Panc1 (cell line): ENCODE measurements around the gene TMEM43. TPM values are rescaled to one million over a fixed set of nuclear protein-coding genes. Genes with fewer than 3 reads are reported as not detected.

ENCODE experiments used
- ATAC-seq: fragments of 200-7000 bp; cut with Tn5 transposase; 2 replicates; pipeline ENCODE4 v1.9.1; 2020; ENCODE audit warnings: mild to moderate bottlenecking, moderate library complexity
- BruUV-seq: library from RNA; stranded (reverse); fragments of 400-500 nt; replicated peaks from 2 replicates; lab custom pipeline; 2021; lab: Mats Ljungman, UMichigan
- CTCF ChIA-PET: fragments of 300-600 bp; sonication (Branson Sonifier 250); formaldehyde crosslinking; loops from one replicate; lab custom pipeline; 2022; ENCODE audit warnings: antibody characterized with exemption; lab: Charles Lee
- POLR2A ChIA-PET: fragments of 300-600 bp; sonication (Branson Sonifier 250); formaldehyde crosslinking; loops from one replicate; lab custom pipeline; 2022; ENCODE audit warnings: antibody characterized with exemption; lab: Charles Lee
- DNase-seq: peaks from one replicate; pipeline ENCODE4 v3.0.0-alpha.2; 2010; ENCODE audit warnings: low read depth, low spot score
- H3K27ac ChIP-seq: 2 replicates; pipeline ENCODE4 v1.5.1; 2011; ENCODE audit warnings: mild to moderate bottlenecking, low read length, inconsistent platforms
- H3K27me3 ChIP-seq: fragments of 200-500 bp; sonication (Bioruptor generic); 2 replicates; pipeline ENCODE4 v1.6.0; 2014; ENCODE audit warnings: low read length, inconsistent platforms; ENCODE audit not compliant: control insufficient read depth, insufficient read depth
- H3K36me3 ChIP-seq: fragments of 200-500 bp; sonication (Bioruptor generic); 2 replicates; pipeline ENCODE4 v1.5.1; 2014; ENCODE audit warnings: inconsistent platforms, mild to moderate bottlenecking, low read length, moderate library complexity; ENCODE audit not compliant: control insufficient read depth, insufficient read depth
- H3K4me1 ChIP-seq: 2 replicates; pipeline ENCODE4 v1.5.1; 2011; ENCODE audit warnings: inconsistent platforms, mild to moderate bottlenecking, low read length, moderate library complexity; ENCODE audit not compliant: control insufficient read depth, insufficient read depth
- H3K4me3 ChIP-seq, 2 experiments: 2 replicates each; pipeline ENCODE4 v1.5.1; 2011 to 2012; ENCODE audit warnings: low read depth in 2 of 2, low read length in 2 of 2, mild to moderate bottlenecking in 2 of 2, inconsistent platforms in 1 of 2, moderate library complexity in 1 of 2
- H3K9me3 ChIP-seq: fragments of 200-500 bp; sonication (Bioruptor generic); 2 replicates; pipeline ENCODE4 v1.5.1; 2014; ENCODE audit warnings: low read depth, mild to moderate bottlenecking, inconsistent platforms, low read length, moderate library complexity; ENCODE audit not compliant: control insufficient read depth, insufficient read depth
- CTCF ChIP-seq: fragments of 450-650 bp; IDR thresholded peaks from 2 replicates; pipeline ENCODE4 v1.5.1; 2017; ENCODE audit warnings: mild to moderate bottlenecking
- POLR2AphosphoS5 ChIP-seq: IDR thresholded peaks from 2 replicates; pipeline ENCODE4 v1.6.1; 2012; ENCODE audit warnings: mild to moderate bottlenecking, low read depth, low read length, moderate library complexity
- REST ChIP-seq, 2 experiments: IDR thresholded peaks; 2 replicates each; pipeline ENCODE4 v1.6.1; 2011 to 2012; ENCODE audit warnings: low read depth in 2 of 2, control low read depth in 1 of 2, low read length in 1 of 2, mild to moderate bottlenecking in 1 of 2, moderate library complexity in 1 of 2; ENCODE audit not compliant: insufficient read depth in 1 of 2
- SIN3A ChIP-seq: IDR thresholded peaks from 2 replicates; pipeline ENCODE4 v1.6.1; 2012; ENCODE audit warnings: low read depth, mild to moderate bottlenecking, low read length, moderate library complexity, borderline replicate concordance; ENCODE audit not compliant: insufficient read depth
- TCF7L2 ChIP-seq: IDR thresholded peaks from 2 replicates; pipeline ENCODE4 v1.6.1; 2011; ENCODE audit warnings: mild to moderate bottlenecking, low read depth, low read length, inconsistent platforms
- in situ Hi-C: cut with HindIII; loops from 2 replicates; pipeline ENCODE4 v1.10.0; 2016; ENCODE audit warnings: low sequenced_read_pairs, low pct_unique_long_range_greater_than_20kb
- intact Hi-C: fragments of 100-400 bp; cut with micrococcal nuclease; formaldehyde crosslinking; loops from one replicate; pipeline ENCODE4 v1.10.0; 2022; ENCODE audit not compliant: unreplicated experiment
- total RNA-seq: library from RNA; stranded (reverse); gene quantifications from one replicate; pipeline ENCODE4 v1.2.1, GENCODE V29; 2021; ENCODE audit not compliant: unreplicated experiment

Gene TMEM43
- total RNA-seq, 1 experiment from 2014 or later = 51.2 TPM

DNA sequence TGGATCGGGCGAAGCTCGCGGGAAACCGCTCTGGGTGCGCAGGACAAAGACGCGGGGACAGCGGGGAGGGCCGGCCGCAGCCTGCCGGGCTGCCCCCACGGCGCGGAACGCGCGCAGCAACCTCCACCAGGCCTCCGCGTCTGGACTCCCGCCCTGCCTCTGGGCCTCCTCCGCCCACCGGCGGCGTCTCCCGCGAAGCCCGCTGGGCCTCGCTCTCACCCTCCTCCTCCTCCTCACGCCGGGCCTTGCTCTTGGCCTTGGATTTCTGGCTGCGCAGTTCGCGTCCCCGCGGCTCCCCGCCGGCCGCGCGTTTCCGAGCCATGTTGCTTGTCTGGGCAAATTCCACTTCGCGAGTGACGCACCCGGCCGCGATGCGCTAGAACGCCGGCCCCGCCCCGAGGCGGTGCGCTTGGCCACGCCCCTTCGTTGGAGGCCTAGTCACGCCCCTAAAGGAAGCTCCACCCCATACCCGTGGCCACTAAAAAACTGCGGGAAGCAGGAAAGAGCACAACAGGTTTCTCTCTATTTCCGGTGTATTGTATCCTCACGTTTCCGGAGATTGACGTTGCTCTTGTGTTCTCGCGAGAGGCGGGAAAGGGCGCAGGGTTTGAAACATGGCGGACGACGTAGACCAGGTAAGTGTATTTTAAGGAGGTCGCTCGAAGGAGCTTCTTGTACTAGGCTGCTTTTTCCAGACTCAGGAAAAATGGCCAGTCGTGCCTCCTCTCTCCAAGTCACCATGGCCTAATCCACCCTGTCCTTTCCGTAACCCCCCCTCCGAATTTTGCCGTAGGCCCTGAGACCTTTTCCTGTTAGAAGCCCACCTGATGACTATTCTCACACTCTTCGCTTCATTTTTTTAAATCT is 53.6 kb downstream of the TMEM43 start, which contains the start of the genes LSM3 and XPC:
Gene LSM3 (plus strand): TSS at position 571 of the 867 bp plus-strand sequence. CDS start 44 bp downstream, at position 615.
Gene XPC (minus strand): TSS at position 355 of the 867 bp plus-strand sequence. CDS start 33 bp downstream, at position 322.
- Histone ChIP-seq H3K4me1 (peaks cover 19% of the 10 kb centered on the region), H3K9me3 (no peaks in the 10 kb centered on the region), H3K27ac (peak within 1 kb of the TSS; percentile 92), H3K36me3 (peaks cover 15% of the 10 kb centered on the region), H3K27me3 (no peaks in the 10 kb centered on the region), H3K4me3 (peak within 1 kb of the TSS; percentile 79 to 99)
- peak; percentile 60 for TF ChIP-seq POLR2AphosphoS5
- TF ChIP-seq SIN3A = peak; percentile 60
- no peak for TF ChIP-seq TCF7L2
- TF ChIP-seq REST (IDR thresholded peaks at IDR 0.05; ENCODE audit: insufficient read depth in 1 of 2, low read depth in 2 of 2, low read length in 1 of 2) = no peak
- TF ChIP-seq CTCF = no peak
- POLR2A ChIA-PET = interaction anchor here (0.6 to 1.0 kb wide), 4 partner anchors 25 to 406 kb away, joined by 3 to 5 read pairs (median 4); partner anchors contain the start of genes CHCHD4 and TMEM43
- intact Hi-C loops = no loop called here
- peak; percentile 99 for ATAC-seq
- in situ Hi-C loops = no loop called here
- DNase-seq = peak; percentile 85
- BruUV-seq = no TSS peak
- CTCF ChIA-PET = no interaction called here

DNA sequence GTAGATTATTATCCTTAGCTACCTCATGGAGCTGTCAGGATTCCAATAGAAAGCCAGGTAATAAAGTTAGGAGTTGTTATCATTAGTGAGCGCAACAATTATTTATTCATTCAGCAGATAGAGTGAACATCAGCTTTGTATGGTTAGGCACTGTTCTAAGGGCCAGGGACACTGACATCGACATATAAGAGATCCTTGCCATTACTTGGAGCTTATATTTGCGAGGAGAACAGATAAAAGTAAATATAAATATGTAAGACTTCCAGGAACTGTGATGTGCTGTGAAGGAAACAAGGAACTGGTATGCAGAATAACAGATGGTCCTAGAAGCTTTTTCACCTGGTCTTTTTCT is 54.2 kb downstream of the TMEM43 start:
- Histone ChIP-seq H3K9me3 (no peaks in the 10 kb centered on the region), H3K4me3 (peak overlapping the region; percentile 79 to 99), H3K36me3 (peaks cover 15% of the 10 kb centered on the region), H3K27me3 (no peaks in the 10 kb centered on the region), H3K4me1 (peaks cover 19% of the 10 kb centered on the region), H3K27ac (peak overlapping the region; percentile 92)
- CTCF ChIA-PET = no interaction called here
- intact Hi-C loops = no loop called here
- no TSS peak for BruUV-seq
- in situ Hi-C loops = no loop called here
- ATAC-seq = no peak
- TF ChIP-seq CTCF (no peak), POLR2AphosphoS5 (no peak), REST (IDR thresholded peaks at IDR 0.05; ENCODE audit: insufficient read depth in 1 of 2, low read depth in 2 of 2, low read length in 1 of 2) (no peak), SIN3A (no peak), TCF7L2 (no peak)
- no peak for DNase-seq
- POLR2A ChIA-PET = interaction anchor here (0.7 to 1.0 kb wide), 2 partner anchors 54 to 406 kb away, joined by 3 to 4 read pairs; partner anchors contain the start of genes CHCHD4 and TMEM43
